Liver (tissue), 9 donors: ENCODE results near the gene ADCY2. TPM values are rescaled to one million over a fixed set of nuclear protein-coding genes. Genes with fewer than 3 reads are reported as not detected.

Source experiments
- DNase-seq: peaks from one replicate; pipeline ENCODE4 v3.0.0-alpha.2; 2017; ENCODE audit warnings: low spot score
- H3K27ac ChIP-seq, 2 donors: one replicate each; pipeline ENCODE4 v1.7.0; 2013; ENCODE audit warnings: inconsistent platforms in 2 of 2, low read length in 2 of 2, control low read depth in 1 of 2, low read depth in 1 of 2, mild to moderate bottlenecking in 1 of 2
- H3K27me3 ChIP-seq, 4 donors: one replicate each; pipeline versions ENCODE4 v1.6.1 to v1.7.0; 2013; ENCODE audit warnings: low read length in 3 of 4, inconsistent platforms in 1 of 4, mild to moderate bottlenecking in 1 of 4, moderate library complexity in 1 of 4; ENCODE audit not compliant: control insufficient read depth in 4 of 4, insufficient read depth in 4 of 4
- H3K36me3 ChIP-seq, 4 donors: one replicate each; pipeline versions ENCODE4 v1.6.1 to v1.7.0; 2013; ENCODE audit warnings: low read length in 3 of 4, mild to moderate bottlenecking in 3 of 4, low read depth in 1 of 4, moderate library complexity in 1 of 4; ENCODE audit not compliant: control insufficient read depth in 4 of 4, insufficient read depth in 3 of 4
- H3K4me1 ChIP-seq, 4 donors: one replicate each; pipeline versions ENCODE4 v1.6.1 to v1.7.0; 2013; ENCODE audit warnings: low read length in 3 of 4, mild to moderate bottlenecking in 3 of 4, moderate library complexity in 1 of 4; ENCODE audit not compliant: control insufficient read depth in 4 of 4, insufficient read depth in 4 of 4
- H3K4me3 ChIP-seq, 3 donors: one replicate each; pipeline versions ENCODE4 v1.6.1 to v1.7.0; 2013; ENCODE audit warnings: low read length in 3 of 3, control low read depth in 1 of 3, low read depth in 1 of 3, mild to moderate bottlenecking in 1 of 3
- H3K9ac ChIP-seq, 2 donors: one replicate each; pipeline ENCODE4 v1.7.0; 2013; ENCODE audit warnings: low read length in 2 of 2, mild to moderate bottlenecking in 2 of 2, moderate library complexity in 2 of 2, control low read depth in 1 of 2, low read depth in 1 of 2
- H3K9me3 ChIP-seq, 4 donors: one replicate each; pipeline versions ENCODE4 v1.6.1 to v1.7.0; 2013; ENCODE audit warnings: low read length in 3 of 4; ENCODE audit not compliant: control insufficient read depth in 4 of 4
- EGR1 ChIP-seq, 2 donors: IDR thresholded peaks; 2 replicates each; pipeline ENCODE4 v1.6.1; 2016 to 2018; ENCODE audit warnings: antibody characterized with exemption in 2 of 2, low read depth in 2 of 2
- FOXA1 ChIP-seq: IDR thresholded peaks from 2 replicates; pipeline ENCODE4 v1.6.1; 2016; ENCODE audit warnings: antibody characterized with exemption
- FOXA2 ChIP-seq: IDR thresholded peaks from 2 replicates; pipeline ENCODE4 v1.6.1; 2016; ENCODE audit warnings: antibody characterized with exemption
- GABPA ChIP-seq, 2 donors: IDR thresholded peaks in 1 of 2; conservative IDR thresholded peaks in 1 of 2; 2 replicates each; pipeline ENCODE4 v1.6.1; 2016; ENCODE audit warnings: antibody characterized with exemption in 2 of 2, mild to moderate bottlenecking in 1 of 2, moderate library complexity in 1 of 2
- HNF4G ChIP-seq: IDR thresholded peaks from 2 replicates; pipeline ENCODE4 v1.6.1; 2016; ENCODE audit warnings: antibody characterized with exemption
- RXRA ChIP-seq, 2 donors: IDR thresholded peaks; 2 replicates each; pipeline ENCODE4 v1.6.1; 2017 to 2018; ENCODE audit warnings: antibody characterized with exemption in 2 of 2, mild to moderate bottlenecking in 1 of 2
- TAF1 ChIP-seq: conservative IDR thresholded peaks from 2 replicates; pipeline ENCODE4 v1.6.1; 2016; ENCODE audit warnings: antibody characterized with exemption, mild to moderate bottlenecking
- YY1 ChIP-seq: IDR thresholded peaks from 2 replicates; pipeline ENCODE4 v1.6.1; 2016; ENCODE audit warnings: antibody characterized with exemption, mild to moderate bottlenecking
- WGBS: extraction: QIAGEN DNeasy Blood & Tissue Kit; methylation state at CpG from one replicate; pipeline ENCODE4 v1.1.7; 2013; 5-methylcytosine and 5-hydroxymethylcytosine counted together
- polyA plus RNA-seq, 2 donors: library from polyadenylated mRNA; stranded (reverse) in 1 of 2; unstranded in 1 of 2; fragments of 200-250 nt in 1 of 2; fragments of >200 nt in 1 of 2; fragmentation: Nextera tagmentation in 1 of 2; extraction: Ambion mirVana in 1 of 2; gene quantifications; one replicate each; pipeline versions ENCODE4 v1.2.1 to v1.2.3, GENCODE V29; 2013 to 2015
- total RNA-seq, 2 donors: library from RNA; depleted of rRNA; stranded (reverse); fragments of >200 nt; gene quantifications; one replicate each; pipeline ENCODE4 v1.2.3, GENCODE V29; 2014
- TF ChIP-seq, protein P1 (sequence below): IDR thresholded peaks from 2 replicates; pipeline ENCODE4 v1.6.1; 2016; ENCODE audit warnings: antibody characterized with exemption
- TF ChIP-seq, protein P2 (sequence below): IDR thresholded peaks from 2 replicates; pipeline ENCODE4 v1.6.1; 2016; ENCODE audit warnings: antibody characterized with exemption
- TF ChIP-seq, protein P3 (sequence below): fragments of 150-350 bp; IDR thresholded peaks from 2 replicates; pipeline ENCODE4 v1.5.1; 2017; ENCODE audit warnings: improper control_type of control experiment, low read depth, low read length; ENCODE audit not compliant: missing input control
- TF ChIP-seq, protein P4 (sequence below): IDR thresholded peaks from 2 replicates; pipeline ENCODE4 v1.6.1; 2016; ENCODE audit warnings: antibody characterized with exemption, mild to moderate bottlenecking
- donor health status: healthy.
- donor health status: healthy.
- donor health status: healthy.
- donor health status: healthy.
- donor health status: healthy.

Gene ADCY2
- total and polyA plus RNA-seq, 4 donors = not detected

DNA sequence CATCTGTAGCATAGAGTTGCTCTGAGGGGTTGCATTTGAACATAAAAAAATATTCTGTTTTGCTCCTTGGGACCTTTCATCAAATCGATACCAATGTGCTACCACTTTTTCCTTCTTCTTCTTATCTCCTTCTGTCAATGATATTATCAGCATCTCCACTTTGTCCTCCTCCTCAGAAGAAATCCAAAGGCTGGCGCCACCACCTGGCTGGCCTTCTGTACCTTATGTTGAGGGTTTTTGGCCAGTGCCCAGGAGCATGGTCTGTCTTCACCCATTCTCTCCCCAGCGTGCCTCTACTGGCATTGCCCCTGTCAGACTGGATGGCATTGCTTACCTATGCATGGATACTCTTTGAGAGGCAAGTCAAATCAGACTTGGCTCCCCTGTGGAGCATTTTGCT lies 287.8 kb downstream of the ADCY2 start:
- no peaks in the 10 kb centered on the region for H3K36me3 ChIP-seq
- no peaks in the 10 kb centered on the region for H3K9me3 ChIP-seq
- H3K9ac ChIP-seq = no peak overlapping the region
- no peaks in the 10 kb centered on the region for H3K4me1 ChIP-seq
- H3K27me3 ChIP-seq = peaks cover 0 to 4% (median 2%) of the 10 kb centered on the region in 4 donors
- no peak for TF ChIP-seq YY1
- no peak for TF ChIP-seq FOXA1
- TF ChIP-seq, protein P1, sequence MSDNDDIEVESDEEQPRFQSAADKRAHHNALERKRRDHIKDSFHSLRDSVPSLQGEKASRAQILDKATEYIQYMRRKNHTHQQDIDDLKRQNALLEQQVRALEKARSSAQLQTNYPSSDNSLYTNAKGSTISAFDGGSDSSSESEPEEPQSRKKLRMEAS = no peak
- TF ChIP-seq HNF4G = no peak
- no peak for TF ChIP-seq TAF1
- no peak overlapping the region for H3K27ac ChIP-seq
- no peak overlapping the region for H3K4me3 ChIP-seq
- 70% methylated on average over 3 of the region's 3 CpGs for WGBS
- no peak for DNase-seq

GRCh38 chr5:7684826-7685225 lies 288.9 kb downstream of the ADCY2 start:
- Histone ChIP-seq H3K9ac (no peak overlapping the region), H3K36me3 (no peaks in the 10 kb centered on the region), H3K4me3 (no peak overlapping the region), H3K27ac (no peak overlapping the region), H3K4me1 (no peaks in the 10 kb centered on the region), H3K27me3 (peaks cover 0 to 4% (median 2%) of the 10 kb centered on the region in 4 donors), H3K9me3 (no peaks in the 10 kb centered on the region)
- WGBS = 64% methylated on average over 5 of the region's 5 CpGs
- TF ChIP-seq GABPA (IDR thresholded peaks at IDR 0.05 in 1 of 2, conservative IDR thresholded peaks at IDR 0.05 in 1 of 2) (no peak), FOXA2 (no peak), EGR1 (IDR thresholded peaks at IDR 0.05; ENCODE audit: low read depth in 2 of 2) (no peak), RXRA (IDR thresholded peaks at IDR 0.05) (no peak), HNF4G (no peak)
- TF ChIP-seq, protein P2, sequence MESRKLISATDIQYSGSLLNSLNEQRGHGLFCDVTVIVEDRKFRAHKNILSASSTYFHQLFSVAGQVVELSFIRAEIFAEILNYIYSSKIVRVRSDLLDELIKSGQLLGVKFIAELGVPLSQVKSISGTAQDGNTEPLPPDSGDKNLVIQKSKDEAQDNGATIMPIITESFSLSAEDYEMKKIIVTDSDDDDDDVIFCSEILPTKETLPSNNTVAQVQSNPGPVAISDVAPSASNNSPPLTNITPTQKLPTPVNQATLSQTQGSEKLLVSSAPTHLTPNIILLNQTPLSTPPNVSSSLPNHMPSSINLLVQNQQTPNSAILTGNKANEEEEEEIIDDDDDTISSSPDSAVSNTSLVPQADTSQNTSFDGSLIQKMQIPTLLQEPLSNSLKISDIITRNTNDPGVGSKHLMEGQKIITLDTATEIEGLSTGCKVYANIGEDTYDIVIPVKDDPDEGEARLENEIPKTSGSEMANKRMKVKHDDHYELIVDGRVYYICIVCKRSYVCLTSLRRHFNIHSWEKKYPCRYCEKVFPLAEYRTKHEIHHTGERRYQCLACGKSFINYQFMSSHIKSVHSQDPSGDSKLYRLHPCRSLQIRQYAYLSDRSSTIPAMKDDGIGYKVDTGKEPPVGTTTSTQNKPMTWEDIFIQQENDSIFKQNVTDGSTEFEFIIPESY = no peak
- TF ChIP-seq, protein P3, sequence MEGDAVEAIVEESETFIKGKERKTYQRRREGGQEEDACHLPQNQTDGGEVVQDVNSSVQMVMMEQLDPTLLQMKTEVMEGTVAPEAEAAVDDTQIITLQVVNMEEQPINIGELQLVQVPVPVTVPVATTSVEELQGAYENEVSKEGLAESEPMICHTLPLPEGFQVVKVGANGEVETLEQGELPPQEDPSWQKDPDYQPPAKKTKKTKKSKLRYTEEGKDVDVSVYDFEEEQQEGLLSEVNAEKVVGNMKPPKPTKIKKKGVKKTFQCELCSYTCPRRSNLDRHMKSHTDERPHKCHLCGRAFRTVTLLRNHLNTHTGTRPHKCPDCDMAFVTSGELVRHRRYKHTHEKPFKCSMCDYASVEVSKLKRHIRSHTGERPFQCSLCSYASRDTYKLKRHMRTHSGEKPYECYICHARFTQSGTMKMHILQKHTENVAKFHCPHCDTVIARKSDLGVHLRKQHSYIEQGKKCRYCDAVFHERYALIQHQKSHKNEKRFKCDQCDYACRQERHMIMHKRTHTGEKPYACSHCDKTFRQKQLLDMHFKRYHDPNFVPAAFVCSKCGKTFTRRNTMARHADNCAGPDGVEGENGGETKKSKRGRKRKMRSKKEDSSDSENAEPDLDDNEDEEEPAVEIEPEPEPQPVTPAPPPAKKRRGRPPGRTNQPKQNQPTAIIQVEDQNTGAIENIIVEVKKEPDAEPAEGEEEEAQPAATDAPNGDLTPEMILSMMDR = no peak
- TF ChIP-seq, protein P4, sequence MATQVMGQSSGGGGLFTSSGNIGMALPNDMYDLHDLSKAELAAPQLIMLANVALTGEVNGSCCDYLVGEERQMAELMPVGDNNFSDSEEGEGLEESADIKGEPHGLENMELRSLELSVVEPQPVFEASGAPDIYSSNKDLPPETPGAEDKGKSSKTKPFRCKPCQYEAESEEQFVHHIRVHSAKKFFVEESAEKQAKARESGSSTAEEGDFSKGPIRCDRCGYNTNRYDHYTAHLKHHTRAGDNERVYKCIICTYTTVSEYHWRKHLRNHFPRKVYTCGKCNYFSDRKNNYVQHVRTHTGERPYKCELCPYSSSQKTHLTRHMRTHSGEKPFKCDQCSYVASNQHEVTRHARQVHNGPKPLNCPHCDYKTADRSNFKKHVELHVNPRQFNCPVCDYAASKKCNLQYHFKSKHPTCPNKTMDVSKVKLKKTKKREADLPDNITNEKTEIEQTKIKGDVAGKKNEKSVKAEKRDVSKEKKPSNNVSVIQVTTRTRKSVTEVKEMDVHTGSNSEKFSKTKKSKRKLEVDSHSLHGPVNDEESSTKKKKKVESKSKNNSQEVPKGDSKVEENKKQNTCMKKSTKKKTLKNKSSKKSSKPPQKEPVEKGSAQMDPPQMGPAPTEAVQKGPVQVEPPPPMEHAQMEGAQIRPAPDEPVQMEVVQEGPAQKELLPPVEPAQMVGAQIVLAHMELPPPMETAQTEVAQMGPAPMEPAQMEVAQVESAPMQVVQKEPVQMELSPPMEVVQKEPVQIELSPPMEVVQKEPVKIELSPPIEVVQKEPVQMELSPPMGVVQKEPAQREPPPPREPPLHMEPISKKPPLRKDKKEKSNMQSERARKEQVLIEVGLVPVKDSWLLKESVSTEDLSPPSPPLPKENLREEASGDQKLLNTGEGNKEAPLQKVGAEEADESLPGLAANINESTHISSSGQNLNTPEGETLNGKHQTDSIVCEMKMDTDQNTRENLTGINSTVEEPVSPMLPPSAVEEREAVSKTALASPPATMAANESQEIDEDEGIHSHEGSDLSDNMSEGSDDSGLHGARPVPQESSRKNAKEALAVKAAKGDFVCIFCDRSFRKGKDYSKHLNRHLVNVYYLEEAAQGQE = no peak
- DNase-seq = no peak
